Placental epithelial cell (primary cell): ENCODE data around the gene RNPS1. TPM values are rescaled to one million over a fixed set of nuclear protein-coding genes. Genes with fewer than 3 reads are reported as not detected.

Source experiments
- small RNA-seq: library from RNA; depleted of rRNA; stranded (forward); fragments of <200 nt; gene quantifications from one replicate; pipeline ENCODE3, GENCODE V24; 2012
- total RNA-seq: library from RNA; depleted of rRNA; stranded (reverse); fragments of >200 nt; gene quantifications from 2 replicates; pipeline ENCODE4 v1.2.3, GENCODE V29; 2012

Gene RNPS1, protein sequence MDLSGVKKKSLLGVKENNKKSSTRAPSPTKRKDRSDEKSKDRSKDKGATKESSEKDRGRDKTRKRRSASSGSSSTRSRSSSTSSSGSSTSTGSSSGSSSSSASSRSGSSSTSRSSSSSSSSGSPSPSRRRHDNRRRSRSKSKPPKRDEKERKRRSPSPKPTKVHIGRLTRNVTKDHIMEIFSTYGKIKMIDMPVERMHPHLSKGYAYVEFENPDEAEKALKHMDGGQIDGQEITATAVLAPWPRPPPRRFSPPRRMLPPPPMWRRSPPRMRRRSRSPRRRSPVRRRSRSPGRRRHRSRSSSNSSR
- 85.6 and 129 TPM in 2 replicates for total RNA-seq

DNA sequence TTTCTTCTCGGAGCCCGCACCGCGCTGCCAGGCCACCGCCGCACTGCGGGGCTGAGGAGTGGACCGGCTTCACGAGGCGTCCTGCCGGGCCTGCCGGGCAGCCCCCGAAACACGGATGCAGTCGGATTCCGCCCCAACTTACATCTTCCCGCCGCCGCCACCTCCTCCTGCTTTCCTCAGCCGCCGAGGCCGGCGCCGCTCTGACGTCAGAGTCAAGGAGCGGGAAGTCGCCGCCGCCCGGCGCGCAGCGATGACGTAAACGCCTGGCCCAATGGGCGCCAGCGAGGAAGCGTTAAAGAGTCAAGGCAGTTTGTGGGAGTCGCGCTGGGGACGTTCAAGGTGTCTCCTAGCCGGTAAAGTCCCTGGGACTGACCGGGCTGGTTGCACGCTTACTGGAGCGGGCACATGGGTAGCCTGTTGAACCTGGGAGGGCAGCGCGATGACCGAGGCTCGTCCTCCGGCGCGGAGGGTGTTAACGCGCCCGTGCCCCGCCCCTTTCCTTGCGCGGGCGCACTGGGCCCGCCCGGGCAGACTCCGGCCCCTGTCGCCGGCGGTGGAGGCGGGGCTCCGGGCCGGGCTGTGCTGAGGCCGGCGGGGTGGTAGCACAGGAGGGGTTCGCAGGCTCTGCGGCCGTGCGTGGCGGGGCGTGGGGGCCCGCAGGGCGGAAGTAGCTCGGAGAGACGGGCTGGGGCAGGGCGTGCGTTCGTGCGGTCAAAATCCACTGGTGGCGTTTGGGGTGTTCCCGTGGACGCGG lies at the start of gene RNPS1:
RNPS1 (minus strand) TSS at position 214 of the 754 bp plus-strand sequence. CDS start 3,483 bp downstream, outside the sequence.

DNA sequence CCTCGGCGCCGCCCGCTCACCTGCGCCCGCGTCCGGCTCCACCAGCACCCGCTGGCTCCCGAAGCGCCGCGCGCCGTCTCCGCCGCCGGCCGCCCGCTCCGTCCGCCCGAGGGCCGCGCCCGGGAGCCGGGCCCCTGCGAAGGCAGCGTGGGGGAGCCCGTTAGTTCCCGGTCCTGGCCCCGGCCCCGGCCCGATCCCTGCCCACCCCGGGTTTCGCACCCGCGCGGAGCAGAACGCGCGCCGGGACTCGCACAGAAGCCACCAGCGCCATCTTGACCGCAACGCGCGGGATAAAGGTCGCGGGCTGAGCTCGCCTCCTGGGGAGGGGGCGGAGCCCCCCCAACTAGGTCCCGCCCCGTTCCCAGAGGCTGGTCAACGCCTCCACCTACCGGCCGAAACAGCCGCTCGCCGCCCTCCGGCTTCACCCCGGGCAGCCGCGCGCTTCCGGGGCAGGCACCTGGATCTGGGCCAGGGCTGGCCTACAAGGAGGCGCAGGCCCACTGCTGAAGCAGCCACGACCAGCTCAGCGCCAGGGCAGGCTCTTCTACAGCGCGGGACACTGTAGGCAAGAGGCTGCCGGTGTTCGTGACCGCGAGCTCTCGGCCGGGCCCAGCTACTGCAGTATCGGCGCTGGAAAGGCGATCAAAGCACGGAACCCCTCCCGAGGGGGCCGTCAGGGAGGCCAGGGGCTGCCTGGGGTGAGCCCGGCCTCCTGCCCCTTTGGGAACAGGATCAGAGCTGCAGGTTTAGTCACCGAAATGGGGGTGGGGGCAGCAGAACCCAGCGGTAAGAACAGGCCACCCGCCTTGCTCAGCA lies 16.4 kb downstream of the RNPS1 start, which contains the start of gene ECI1:
ECI1 (minus strand) TSS at position 292 of the 816 bp plus-strand sequence; CDS start at position 271, 21 bp downstream.

DNA sequence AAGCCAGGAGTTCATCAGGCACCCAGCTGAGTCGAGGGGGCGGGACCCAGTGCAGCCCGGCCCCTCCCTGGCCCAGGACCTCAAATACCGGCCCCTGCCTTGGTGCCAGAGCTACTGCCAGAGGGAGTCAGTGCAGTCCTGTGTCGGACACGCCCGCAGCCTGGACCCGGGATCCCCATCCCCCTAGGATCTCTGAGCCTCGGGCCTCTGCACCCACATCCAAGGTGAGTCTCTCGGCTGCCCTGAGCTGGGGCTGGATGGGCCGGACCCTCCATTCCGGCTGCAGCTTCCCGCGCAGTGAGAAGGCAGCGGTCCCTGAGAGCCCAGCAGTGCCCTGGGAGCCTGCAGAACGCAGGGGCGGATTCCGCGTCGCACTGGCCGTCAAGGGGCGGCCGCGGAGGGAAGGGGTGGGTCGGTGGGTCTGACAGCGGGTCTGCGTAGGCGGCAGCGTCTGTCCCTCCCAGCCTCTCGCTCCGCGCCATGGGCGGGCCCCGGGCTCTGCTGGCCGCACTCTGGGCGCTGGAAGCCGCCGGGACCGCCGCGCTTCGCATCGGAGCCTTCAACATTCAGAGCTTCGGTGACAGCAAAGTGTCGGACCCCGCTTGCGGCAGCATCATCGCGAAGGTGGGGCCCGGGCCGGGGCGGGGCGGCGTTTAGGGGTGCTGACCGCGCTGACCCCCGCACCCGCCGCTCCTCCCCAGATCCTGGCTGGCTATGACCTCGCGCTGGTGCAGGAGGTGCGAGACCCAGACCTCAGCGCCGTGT lies 31.4 kb downstream of the RNPS1 start, which contains the start of gene DNASE1L2:
DNASE1L2 (plus strand) TSS at position 108 of the 765 bp plus-strand sequence; CDS start at position 481, 373 bp downstream.

DNA sequence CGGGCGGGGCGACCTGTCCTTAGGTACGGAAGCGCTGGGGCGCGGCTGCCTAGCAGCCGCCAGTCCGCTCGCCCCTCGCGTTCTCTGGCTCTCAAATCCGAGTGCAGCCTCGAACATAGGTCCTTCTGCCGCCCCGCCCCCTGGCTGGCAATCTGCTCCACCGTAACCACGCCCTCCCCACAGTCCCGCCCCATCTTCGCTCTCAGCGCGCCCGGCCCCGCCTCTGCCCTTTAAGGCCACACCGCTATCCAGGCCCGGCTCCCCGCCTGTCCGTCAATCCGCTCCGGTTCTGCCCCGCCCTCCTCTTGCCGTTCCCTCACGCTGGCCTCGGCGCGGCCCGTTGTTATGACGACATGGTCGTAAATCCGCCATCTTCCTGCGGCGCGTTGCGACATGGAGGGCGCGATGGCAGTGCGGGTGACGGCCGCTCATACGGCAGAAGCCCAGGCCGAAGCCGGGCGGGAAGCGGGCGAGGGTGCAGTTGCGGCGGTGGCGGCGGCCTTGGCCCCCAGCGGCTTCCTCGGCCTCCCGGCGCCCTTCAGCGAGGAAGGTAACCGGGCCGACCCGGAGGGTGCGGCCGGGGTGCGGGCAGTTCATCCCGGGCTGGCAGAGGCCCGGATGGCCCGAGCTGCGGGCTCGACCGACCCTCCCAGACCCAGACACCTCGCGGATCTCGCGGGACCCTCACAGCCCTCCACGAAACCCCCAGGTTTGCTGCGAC lies 44.5 kb downstream of the RNPS1 start, which contains the start of gene E4F1:
E4F1 (plus strand) TSS at position 371 of the 721 bp plus-strand sequence; CDS start at position 394, 23 bp downstream.

DNA sequence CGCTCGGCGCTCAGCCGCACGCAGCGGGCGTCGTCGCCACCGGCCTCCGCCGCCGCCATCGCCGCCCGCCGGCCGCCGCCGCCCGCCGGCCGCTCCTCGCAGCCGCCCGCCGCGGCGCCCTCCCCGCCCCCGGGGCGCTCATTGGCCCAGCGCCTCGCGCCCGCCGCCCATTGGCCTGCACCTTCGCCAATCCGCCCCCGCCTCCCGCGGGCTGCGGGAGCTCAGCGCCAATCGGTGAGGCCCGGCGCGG lies 53.3 kb downstream of the RNPS1 start, which contains the start of gene PGP:
PGP (minus strand) TSS at position 122 of the 250 bp plus-strand sequence; CDS start at position 59, 63 bp downstream.

DNA sequence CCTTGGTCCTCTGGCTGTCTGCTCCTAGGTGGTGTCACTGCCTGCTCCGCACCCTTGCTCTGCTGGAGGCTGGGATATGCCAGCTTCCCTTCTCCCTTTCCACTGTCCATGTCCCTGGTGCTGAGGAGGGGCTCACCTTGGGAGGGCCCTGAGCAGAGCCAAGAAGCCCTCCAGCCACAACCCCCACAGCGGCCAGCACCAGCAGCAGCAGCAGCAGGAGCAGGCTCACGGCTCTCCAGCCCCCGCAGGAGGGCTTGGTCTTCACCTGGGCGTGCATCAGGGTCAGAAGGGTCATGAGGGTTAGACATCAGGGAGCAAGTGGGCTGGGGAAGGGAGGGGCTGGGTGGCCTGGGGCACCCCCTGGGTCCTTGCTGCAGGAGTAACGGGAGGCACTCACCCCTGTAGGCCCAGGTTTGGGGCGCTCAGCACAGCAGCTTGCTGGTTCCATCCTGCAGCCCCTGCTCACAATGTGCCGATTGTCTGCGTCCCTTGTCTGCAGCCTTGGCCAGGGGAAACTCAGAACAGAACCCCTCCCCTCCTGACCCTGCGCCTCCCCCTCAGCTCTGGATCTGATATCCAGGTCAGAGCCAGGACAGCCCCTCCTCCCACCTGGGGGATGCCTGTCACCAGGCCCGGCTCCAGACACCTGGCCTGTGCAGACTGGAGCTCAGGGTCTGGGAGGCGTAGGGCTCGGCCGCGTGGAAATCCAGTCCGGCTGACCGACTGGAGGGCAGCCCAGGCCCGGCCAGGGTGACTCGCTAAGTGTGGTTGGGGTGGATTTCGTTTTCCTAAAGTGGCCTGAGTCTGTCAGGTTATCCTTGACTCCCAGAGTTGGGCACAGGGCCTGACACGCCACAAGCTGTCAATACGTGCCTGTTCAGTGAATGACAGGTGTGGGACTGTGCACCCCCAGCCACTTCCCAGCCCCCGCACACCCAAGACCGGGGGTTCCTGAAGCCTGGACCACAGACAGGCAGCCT lies 57.2 kb downstream of the RNPS1 start, which contains the start of gene BRICD5:
BRICD5 (minus strand) TSS at position 478 of the 980 bp plus-strand sequence; CDS start at position 448, 30 bp downstream.

DNA sequence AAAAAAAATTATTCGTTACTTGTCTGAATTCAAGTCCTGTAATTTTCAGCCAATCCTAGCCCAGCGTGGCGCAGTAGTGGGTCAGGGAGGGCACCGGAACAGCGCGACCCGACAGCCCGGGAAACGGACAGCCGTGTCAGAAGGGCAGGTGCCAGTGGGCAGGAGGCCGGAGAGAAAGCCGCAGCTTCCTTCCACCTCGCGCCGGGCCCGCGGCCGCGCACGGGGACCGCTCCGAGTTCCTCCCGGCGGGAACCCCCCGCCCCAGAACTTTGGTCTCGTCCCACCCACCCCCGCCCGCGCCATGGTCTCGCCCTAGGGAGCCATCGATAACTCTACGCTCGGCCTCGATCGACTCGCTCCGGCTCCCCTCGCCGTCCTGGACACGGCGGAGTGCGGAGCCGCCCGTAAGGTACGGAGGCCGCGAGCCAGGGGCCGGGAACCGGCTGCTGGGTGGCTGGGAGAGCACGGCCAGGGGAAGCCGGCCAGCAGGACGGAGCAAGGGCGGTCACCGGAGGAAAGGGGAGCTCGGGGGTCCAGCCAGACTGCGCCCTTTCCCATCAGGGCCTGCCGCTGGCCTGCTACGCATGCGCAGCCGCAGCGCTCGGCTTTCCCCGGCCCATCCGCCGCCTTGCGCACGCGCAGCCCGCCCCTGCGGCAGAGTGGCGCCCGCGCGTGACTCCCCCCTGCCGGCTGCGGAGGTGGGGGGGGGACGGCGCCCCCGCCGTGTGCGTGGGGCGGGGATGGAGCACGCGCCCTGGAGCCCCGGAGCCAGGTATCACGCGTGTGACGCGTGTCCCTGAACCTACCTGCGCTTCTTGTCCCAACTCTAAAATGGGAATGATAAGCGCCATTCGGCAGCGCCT lies 62.6 kb downstream of the RNPS1 start, which contains the start of gene MLST8:
MLST8 (plus strand) TSS at position 351 of the 863 bp plus-strand sequence. CDS start 632 bp downstream, outside the sequence.

Small RNAs within 50 kb of the gene (small RNA-seq; reads per million reads assigned to genes)
- gene MIR3677 = 0.17 reads per million
- not detected for gene MIR4717

Other genes starting within 250 kb of the RNPS1 start
- gene NPW, start 248.3 kb downstream of the RNPS1 start, total RNA-seq = 0.33 and 0.39 TPM in 2 replicates
- gene NHERF2, start 241.2 kb downstream of the RNPS1 start, total RNA-seq = 8.2 and 22.6 TPM in 2 replicates
- 7.9 and 22.7 TPM in 2 replicates for gene NTHL1, start 220.3 kb downstream of the RNPS1 start, total RNA-seq
- gene TSC2, start 220.1 kb downstream of the RNPS1 start, total RNA-seq = 82.8 and 95.0 TPM in 2 replicates
- 62.6 and 99.7 TPM in 2 replicates for gene PKD1, start 132.2 kb downstream of the RNPS1 start, total RNA-seq
- gene RAB26, start 119.5 kb downstream of the RNPS1 start, total RNA-seq = 0.33 and 0.39 TPM in 2 replicates
- 45.5 and 88.8 TPM in 2 replicates for gene TRAF7, start 112.3 kb downstream of the RNPS1 start, total RNA-seq
- under 0.01 TPM in 1 of 2 replicates, not detected in the other for gene CASKIN1, start 71.5 kb downstream of the RNPS1 start, total RNA-seq
- 24.3 and 82.3 TPM in 2 replicates for gene MLST8, start 62.7 kb downstream of the RNPS1 start, total RNA-seq
- 1.2 and 22.8 TPM in 2 replicates for gene BRICD5, start 57.3 kb downstream of the RNPS1 start, total RNA-seq
- gene PGP, start 53.3 kb downstream of the RNPS1 start, total RNA-seq = 13.3 and 23.1 TPM in 2 replicates
- gene E4F1, start 44.5 kb downstream of the RNPS1 start, total RNA-seq = 26.1 and 31.8 TPM in 2 replicates
- 0.22 and 2.0 TPM in 2 replicates for gene DNASE1L2, start 31.7 kb downstream of the RNPS1 start, total RNA-seq
- gene ECI1, start 16.5 kb downstream of the RNPS1 start, total RNA-seq = 20.0 and 35.1 TPM in 2 replicates
- under 0.01 TPM in 2 replicates for gene ABCA3, start 72.6 kb upstream of the RNPS1 start, total RNA-seq
- 15.7 and 16.1 TPM in 2 replicates for gene CCNF, start 161.3 kb upstream of the RNPS1 start, total RNA-seq
- 3.9 and 8.7 TPM in 2 replicates for gene TEDC2, start 192.0 kb upstream of the RNPS1 start, total RNA-seq
- 0.11 and 1.6 TPM in 2 replicates for gene NTN3, start 203.2 kb upstream of the RNPS1 start, total RNA-seq
- 6.3 and 8.8 TPM in 2 replicates for gene TBC1D24, start 207.0 kb upstream of the RNPS1 start, total RNA-seq
- 16.9 and 50.8 TPM in 2 replicates for gene ATP6V0C, start 245.8 kb upstream of the RNPS1 start, total RNA-seq